Measurements from ENCODE around the gene PDPK1. TPM values are rescaled to one million over a fixed set of nuclear protein-coding genes. Genes with fewer than 3 reads are reported as not detected.

The PDPK1 gene
- total RNA-seq, 1 donor from 2014 or later, result 27.0 TPM

GRCh38 chr16:2501946-2502895, 35.6 kb upstream of the PDPK1 start:
- Histone ChIP-seq H3K27me3 (ENCODE audit: control insufficient read depth, insufficient read depth, low read length) (no peaks in the 10 kb centered on the region), H3K4me3 (ENCODE audit: low read depth, low read length) (no peak overlapping the region), H3K36me3 (ENCODE audit: control insufficient read depth, insufficient read depth, low read length) (no peaks in the 10 kb centered on the region)
- no peak for TF ChIP-seq CTCF (IDR thresholded peaks at IDR 0.05; ENCODE audit: insufficient read depth, low read length, poor library complexity, severe bottlenecking)
- no peak for DNase-seq (ENCODE audit: low read depth)

GRCh38 chr16:2505695-2506094, 32.1 kb upstream of the PDPK1 start:
- DNase-seq (ENCODE audit: low read depth), result no peak
- no peak for TF ChIP-seq CTCF (IDR thresholded peaks at IDR 0.05; ENCODE audit: insufficient read depth, low read length, poor library complexity, severe bottlenecking)
- Histone ChIP-seq H3K27me3 (ENCODE audit: control insufficient read depth, insufficient read depth, low read length) (no peaks in the 10 kb centered on the region), H3K36me3 (ENCODE audit: control insufficient read depth, insufficient read depth, low read length) (no peaks in the 10 kb centered on the region), H3K4me3 (ENCODE audit: low read depth, low read length) (no peak overlapping the region)

- no peak for DNase-seq (ENCODE audit: low read depth)
- TF ChIP-seq CTCF (IDR thresholded peaks at IDR 0.05; ENCODE audit: insufficient read depth, low read length, poor library complexity, severe bottlenecking), result no peak
- Histone ChIP-seq H3K27me3 (ENCODE audit: control insufficient read depth, insufficient read depth, low read length) (no peaks in the 10 kb centered on the region), H3K36me3 (ENCODE audit: control insufficient read depth, insufficient read depth, low read length) (no peaks in the 10 kb centered on the region), H3K4me3 (ENCODE audit: low read depth, low read length) (no peak overlapping the region)
Measured at GRCh38 chr16:2507052-2507659, 30.7 kb upstream of the PDPK1 start.

GRCh38 chr16:2507665-2508064, 30.2 kb upstream of the PDPK1 start:
- DNase-seq (ENCODE audit: low read depth), result no peak
- no peaks in the 10 kb centered on the region for H3K27me3 ChIP-seq (ENCODE audit: control insufficient read depth, insufficient read depth, low read length)
- no peak overlapping the region for H3K4me3 ChIP-seq (ENCODE audit: low read depth, low read length)
- TF ChIP-seq CTCF (IDR thresholded peaks at IDR 0.05; ENCODE audit: insufficient read depth, low read length, poor library complexity, severe bottlenecking), result no peak
- H3K36me3 ChIP-seq (ENCODE audit: control insufficient read depth, insufficient read depth, low read length), result no peaks in the 10 kb centered on the region

GRCh38 chr16:2508722-2509400, 29.0 kb upstream of the PDPK1 start:
- H3K27me3 ChIP-seq (ENCODE audit: control insufficient read depth, insufficient read depth, low read length), result no peaks in the 10 kb centered on the region

More at GRCh38 chr16:2508722-2509400, 29.0 kb upstream of the PDPK1 start:
- no peak overlapping the region for H3K4me3 ChIP-seq (ENCODE audit: low read depth, low read length)
- no peak for DNase-seq (ENCODE audit: low read depth)
- no peak for TF ChIP-seq CTCF (IDR thresholded peaks at IDR 0.05; ENCODE audit: insufficient read depth, low read length, poor library complexity, severe bottlenecking)
- H3K36me3 ChIP-seq (ENCODE audit: control insufficient read depth, insufficient read depth, low read length), result no peaks in the 10 kb centered on the region

All from kidney epithelial cell (primary cell).